HCT116 (cell line): Measurements from ENCODE around the gene GPR155. TPM values are rescaled to one million over a fixed set of nuclear protein-coding genes. Genes with fewer than 3 reads are reported as not detected.
"Not testable (repeated sequence)": the region's sequence is repeated elsewhere in the genome, so short reads cannot be mapped to it uniquely, and the experiment has no call there.

Source experiments
- ATAC-seq: fragments of 200-7000 bp; cut with Tn5 transposase; 2 replicates; pipeline ENCODE4 v1.9.1; 2020; ENCODE audit warnings: mild to moderate bottlenecking, moderate library complexity
- BruUV-seq: library from RNA; stranded (reverse); fragments of 400-500 nt; replicated peaks from 2 replicates; lab custom pipeline; 2021; lab: Mats Ljungman, UMichigan
- CTCF ChIA-PET: fragments of 300-600 bp; sonication (Branson Sonifier 250); formaldehyde crosslinking; loops from one replicate; lab custom pipeline; 2021; ENCODE audit warnings: antibody characterized with exemption; lab: Charles Lee
- POLR2A ChIA-PET: fragments of 300-600, 350-600 bp; sonication (Branson Sonifier 250); formaldehyde crosslinking; loops from one replicate; lab custom pipeline; 2021; ENCODE audit warnings: antibody characterized with exemption; lab: Charles Lee
- RAD21 ChIA-PET, 2 experiments: fragments of 300-600 bp; sonication (Branson Sonifier 250); formaldehyde crosslinking; loops; one replicate each; lab custom pipeline; 2023; ENCODE audit warnings: low total read pairs in 2 of 2; ENCODE audit not compliant: uncharacterized antibody in 2 of 2, unreplicated experiment in 2 of 2, low non-redundant PET in 1 of 2; lab: Charles Lee
- DNase-seq: peaks from one replicate; pipeline ENCODE4 v3.0.0-alpha.2; 2010; ENCODE audit warnings: low read depth, low spot score
- H2AFZ ChIP-seq: fragments of 200-600 bp; shearing (Covaris generic), sonication (generic); 2 replicates; pipeline ENCODE4 v1.6.1; 2017; ENCODE audit warnings: low read depth, mixed run types, mixed read lengths, antibody characterized with exemption, low read length; ENCODE audit not compliant: poor library complexity, severe bottlenecking
- H3K27ac ChIP-seq: 2 replicates; pipeline ENCODE4 v1.5.1; 2012; ENCODE audit warnings: low read depth, low read length
- H3K27me3 ChIP-seq: fragments of 200-600 bp; sonication (generic); 2 replicates; pipeline ENCODE4 v1.6.1; 2016; ENCODE audit warnings: mixed run types, low read length, mixed read lengths; ENCODE audit not compliant: insufficient read depth
- H3K36me3 ChIP-seq, 2 experiments: fragments of 200-500 bp in 1 of 2; fragments of 200-600 bp in 1 of 2; sonication (Bioruptor generic) in 1 of 2; sonication (generic) in 1 of 2; 2 replicates each; pipeline versions ENCODE4 v1.5.1 to v1.6.1; 2014 to 2016; ENCODE audit warnings: low read length in 2 of 2, inconsistent platforms in 1 of 2, mixed read lengths in 1 of 2, mixed run types in 1 of 2; ENCODE audit not compliant: insufficient read depth in 2 of 2, control insufficient read depth in 1 of 2
- H3K4me1 ChIP-seq, 2 experiments: fragments of 200-600 bp in 1 of 2; sonication (generic) in 1 of 2; 2 replicates each; pipeline versions ENCODE4 v1.5.1 to v1.6.1; 2012 to 2017; ENCODE audit warnings: low read length in 2 of 2, inconsistent platforms in 1 of 2, mild to moderate bottlenecking in 1 of 2, mixed read lengths in 1 of 2, mixed run types in 1 of 2, moderate library complexity in 1 of 2; ENCODE audit not compliant: insufficient read depth in 2 of 2, control insufficient read depth in 1 of 2
- H3K4me2 ChIP-seq: fragments of 200-600 bp; sonication (generic); 2 replicates; pipeline ENCODE4 v1.6.1; 2017; ENCODE audit warnings: mixed run types, low read length, mixed read lengths
- H3K4me3 ChIP-seq, 2 experiments: fragments of 200-600 bp in 1 of 2; sonication (generic) in 1 of 2; replicated peaks in 1 of 2; 2 replicates each; pipeline ENCODE4 v1.5.1; 2011 to 2016; ENCODE audit warnings: low read length in 2 of 2, control low read depth in 1 of 2, low read depth in 1 of 2, mild to moderate bottlenecking in 1 of 2, mixed read lengths in 1 of 2, mixed run types in 1 of 2
- H3K79me2 ChIP-seq: fragments of 200-600 bp; sonication (generic); 2 replicates; pipeline ENCODE4 v1.6.1; 2017; ENCODE audit warnings: mild to moderate bottlenecking, mixed run types, low read length, moderate library complexity, mixed read lengths; ENCODE audit not compliant: insufficient read depth
- H3K9ac ChIP-seq: fragments of 200-600 bp; sonication (generic); 2 replicates; pipeline ENCODE4 v1.6.1; 2016; ENCODE audit warnings: low read length, mixed read lengths
- H3K9me2 ChIP-seq: fragments of 200-600 bp; sonication (generic), shearing (Covaris generic); 2 replicates; pipeline ENCODE4 v1.6.1; 2017; ENCODE audit warnings: mixed run types, mild to moderate bottlenecking, moderate library complexity; ENCODE audit not compliant: insufficient read depth
- H3K9me3 ChIP-seq, 2 experiments: fragments of 200-500 bp in 1 of 2; fragments of 200-600 bp in 1 of 2; sonication (Bioruptor generic) in 1 of 2; sonication (generic) in 1 of 2; 2 replicates each; pipeline ENCODE4 v1.6.1; 2014 to 2017; ENCODE audit warnings: low read length in 2 of 2, mixed read lengths in 2 of 2, inconsistent platforms in 1 of 2, low read depth in 1 of 2, mild to moderate bottlenecking in 1 of 2, mixed run types in 1 of 2, moderate library complexity in 1 of 2; ENCODE audit not compliant: control insufficient read depth in 1 of 2, insufficient read depth in 1 of 2
- H4K20me1 ChIP-seq: fragments of 200-600 bp; sonication (generic), shearing (Covaris generic); 2 replicates; pipeline ENCODE4 v1.6.1; 2017; ENCODE audit warnings: mixed run types, mild to moderate bottlenecking, moderate library complexity; ENCODE audit not compliant: insufficient read depth
- CTCF ChIP-seq, 3 experiments: fragments of 200-600 bp in 1 of 3; sonication (generic) in 1 of 3; IDR thresholded peaks in 2 of 3; conservative IDR thresholded peaks in 1 of 3; 2 replicates each; pipeline ENCODE4 v1.5.1; 2012 to 2017; ENCODE audit warnings: low read depth in 2 of 3, low read length in 2 of 3, antibody characterized with exemption in 1 of 3, borderline replicate concordance in 1 of 3, control low read depth in 1 of 3, mild to moderate bottlenecking in 1 of 3, mixed read lengths in 1 of 3, mixed run types in 1 of 3, moderate library complexity in 1 of 3; ENCODE audit not compliant: insufficient read depth in 1 of 3
- ELF1 ChIP-seq: IDR thresholded peaks from 2 replicates; pipeline ENCODE4 v1.6.1; 2012; ENCODE audit warnings: low read depth, borderline replicate concordance
- EZH2 ChIP-seq: fragments of 200-600 bp; sonication (generic); IDR thresholded peaks from 2 replicates; pipeline ENCODE4 v1.6.1; 2017; ENCODE audit warnings: antibody characterized with exemption, mixed run types
- POLR2A ChIP-seq: IDR thresholded peaks from 2 replicates; pipeline ENCODE4 v1.7.0; 2011; ENCODE audit warnings: borderline replicate concordance; ENCODE audit not compliant: insufficient read depth, insufficient read length; ENCODE audit errors: extremely low read depth
- RAD21 ChIP-seq: IDR thresholded peaks from 2 replicates; pipeline ENCODE4 v1.6.1; 2012; ENCODE audit warnings: low read depth, mild to moderate bottlenecking
- REST ChIP-seq: IDR thresholded peaks from 2 replicates; pipeline ENCODE4 v1.6.1; 2012; ENCODE audit warnings: low read depth
- SIN3A ChIP-seq: IDR thresholded peaks from 2 replicates; pipeline ENCODE4 v1.6.1; 2012; ENCODE audit warnings: low read depth
- SRF ChIP-seq: IDR thresholded peaks from 2 replicates; pipeline ENCODE4 v1.6.1; 2012; ENCODE audit warnings: low read depth
- YY1 ChIP-seq: IDR thresholded peaks from 2 replicates; pipeline ENCODE4 v1.6.1; 2011; ENCODE audit warnings: low read length, low read depth, moderate library complexity, mild to moderate bottlenecking; ENCODE audit not compliant: insufficient replicate concordance; ENCODE audit errors: extremely low read depth
- ZFX ChIP-seq: fragments of 450-650 bp; IDR thresholded peaks from 2 replicates; pipeline ENCODE4 v1.6.1; 2017
- intact Hi-C: fragments of 100-400 bp; cut with micrococcal nuclease; formaldehyde crosslinking; loops from 2 replicates; pipeline ENCODE4 v1.10.0; 2022
- total RNA-seq: library from RNA; stranded (reverse); gene quantifications from one replicate; pipeline ENCODE4 v1.2.1, GENCODE V29; 2021; ENCODE audit not compliant: unreplicated experiment
- TF ChIP-seq, protein P1 (sequence below): IDR thresholded peaks from 2 replicates; pipeline ENCODE4 v1.6.1; 2012

Gene GPR155
- total RNA-seq, 1 experiment from 2014 or later = 3.8 TPM

- no peaks in the 10 kb centered on the region for H4K20me1 ChIP-seq
- H3K27me3 ChIP-seq = no peaks in the 10 kb centered on the region
- H2AFZ ChIP-seq = no peak overlapping the region
- H3K4me2 ChIP-seq = no peak overlapping the region
- ATAC-seq (no peak), DNase-seq (no peak)
- no peaks in the 10 kb centered on the region for H3K9me3 ChIP-seq
- H3K4me3 ChIP-seq = no peak overlapping the region
- no peaks in the 10 kb centered on the region for H3K9me2 ChIP-seq
- no peak overlapping the region for H3K9ac ChIP-seq
- ChIA-PET POLR2A (no interaction called here), CTCF (no interaction called here), RAD21 (no interaction called here)
- H3K4me1 ChIP-seq = peaks cover 5 to 6% of the 10 kb centered on the region in 2 experiments; a peak in 3 of 4 replicates
- H3K79me2 ChIP-seq = peaks cover 13% of the 10 kb centered on the region
- intact Hi-C loops = no loop called here
- no peak overlapping the region for H3K27ac ChIP-seq
- no TSS peak for BruUV-seq
- peaks cover 0 to 3% of the 10 kb centered on the region in 2 experiments; a peak in 1 of 4 replicates for H3K36me3 ChIP-seq
- TF ChIP-seq, protein P1, sequence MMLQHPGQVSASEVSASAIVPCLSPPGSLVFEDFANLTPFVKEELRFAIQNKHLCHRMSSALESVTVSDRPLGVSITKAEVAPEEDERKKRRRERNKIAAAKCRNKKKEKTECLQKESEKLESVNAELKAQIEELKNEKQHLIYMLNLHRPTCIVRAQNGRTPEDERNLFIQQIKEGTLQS = no peak
- no peak for TF ChIP-seq ELF1
- TF ChIP-seq RAD21 = no peak
- no peak for TF ChIP-seq EZH2
- TF ChIP-seq SIN3A = no peak
- no peak for TF ChIP-seq ZFX
- no peak for TF ChIP-seq YY1
- no peak for TF ChIP-seq POLR2A
- TF ChIP-seq REST = no peak
- no peak for TF ChIP-seq SRF
- no peak for TF ChIP-seq CTCF (IDR thresholded peaks at IDR 0.05 in 2 of 3, conservative IDR thresholded peaks at IDR 0.05 in 1 of 3; ENCODE audit: borderline replicate concordance in 1 of 3, insufficient read depth in 1 of 3, low read depth in 2 of 3, low read length in 2 of 3)
These were observed 97.3 kb downstream of the GPR155 start for GRCh38 chr2:174389542-174389941.

DNA sequence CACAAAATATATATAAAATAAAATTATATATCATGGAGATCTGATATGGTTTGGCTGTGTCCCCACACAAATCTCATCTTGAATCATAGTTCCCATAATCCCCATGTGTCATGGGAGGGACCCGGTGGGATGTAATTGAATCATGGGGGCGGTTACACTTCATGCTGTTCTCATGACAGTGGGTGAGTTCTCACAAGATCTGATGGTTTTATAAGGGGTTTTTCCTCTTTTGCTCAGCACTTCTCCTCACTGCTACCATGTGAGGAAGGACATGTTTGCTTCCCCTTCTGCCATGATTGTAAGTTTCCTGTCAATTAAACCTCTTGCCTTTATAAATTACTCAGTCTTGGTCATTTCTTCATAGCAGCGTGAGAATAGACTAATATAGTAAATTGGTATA is 98.1 kb downstream of the GPR155 start:
- H2AFZ ChIP-seq, CTCF ChIA-PET, BruUV-seq, H4K20me1 ChIP-seq, H3K9me2 ChIP-seq, ATAC-seq, DNase-seq, H3K4me1 ChIP-seq, H3K79me2 ChIP-seq, H3K4me3 ChIP-seq, RAD21 ChIA-PET, H3K9ac ChIP-seq, intact Hi-C loops, H3K27ac ChIP-seq, H3K36me3 ChIP-seq, POLR2A ChIA-PET, H3K27me3 ChIP-seq, H3K4me2 ChIP-seq, H3K9me3 ChIP-seq: not testable (repeated sequence)
